GM03348 (cell line): Measurements from ENCODE around the gene CHMP1A.
A peak's percentile ranks its signal among the peaks of the same experiment; 100 is the strongest.
"Not testable (repeated sequence)": the region's sequence is repeated elsewhere in the genome, so short reads cannot be mapped to it uniquely, and the experiment has no call there.

Source experiments
- DNase-seq: peaks from one replicate; pipeline ENCODE4 v3.0.0; 2012; ENCODE audit warnings: low spot score

Gene CHMP1A

DNA sequence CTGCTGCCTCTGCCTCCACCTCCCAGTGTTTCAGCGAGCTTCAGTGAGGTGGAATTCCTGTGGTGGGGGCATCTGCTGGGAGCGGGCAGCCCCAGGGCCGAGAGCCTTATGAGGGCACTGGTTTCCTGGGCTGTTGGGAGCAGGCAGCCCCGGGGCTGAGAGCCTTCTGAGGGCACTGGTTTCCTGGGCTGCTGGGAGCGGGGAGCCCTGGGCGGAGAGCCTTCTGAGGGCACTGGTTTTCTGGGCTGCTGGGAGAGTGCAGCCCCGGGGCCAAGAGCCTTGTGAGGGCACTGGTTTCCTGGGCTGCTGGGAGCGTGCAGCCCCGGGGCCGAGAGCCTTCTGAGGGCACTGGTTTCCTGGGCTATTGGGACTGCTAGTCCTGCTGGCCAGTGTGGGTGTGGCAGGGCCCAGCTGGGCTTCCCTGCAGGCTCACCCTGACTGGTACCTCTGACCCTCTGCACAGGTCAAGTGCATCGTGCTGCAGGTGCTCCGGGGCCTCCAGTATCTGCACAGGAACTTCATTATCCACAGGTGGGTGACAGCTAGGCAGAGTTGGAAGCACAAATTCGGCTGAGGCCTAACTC lies 34.6 kb upstream of the CHMP1A start:
- no peak for DNase-seq

- no peak for DNase-seq
These were observed 33.9 kb upstream of the CHMP1A start for GRCh38 chr16:89691231-89691985.

GRCh38 chr16:89690392-89690901 lies 32.9 kb upstream of the CHMP1A start:
- no peak for DNase-seq

- DNase-seq, result not testable (repeated sequence)
These were observed 32.1 kb upstream of the CHMP1A start for GRCh38 chr16:89689621-89690020.

GRCh38 chr16:89689142-89689541 lies 31.6 kb upstream of the CHMP1A start:
- no peak for DNase-seq

- DNase-seq, result no peak
These were observed 30.9 kb upstream of the CHMP1A start for GRCh38 chr16:89688395-89688794.

GRCh38 chr16:89687092-89687940 lies 29.8 kb upstream of the CHMP1A start:
- no peak for DNase-seq

DNA sequence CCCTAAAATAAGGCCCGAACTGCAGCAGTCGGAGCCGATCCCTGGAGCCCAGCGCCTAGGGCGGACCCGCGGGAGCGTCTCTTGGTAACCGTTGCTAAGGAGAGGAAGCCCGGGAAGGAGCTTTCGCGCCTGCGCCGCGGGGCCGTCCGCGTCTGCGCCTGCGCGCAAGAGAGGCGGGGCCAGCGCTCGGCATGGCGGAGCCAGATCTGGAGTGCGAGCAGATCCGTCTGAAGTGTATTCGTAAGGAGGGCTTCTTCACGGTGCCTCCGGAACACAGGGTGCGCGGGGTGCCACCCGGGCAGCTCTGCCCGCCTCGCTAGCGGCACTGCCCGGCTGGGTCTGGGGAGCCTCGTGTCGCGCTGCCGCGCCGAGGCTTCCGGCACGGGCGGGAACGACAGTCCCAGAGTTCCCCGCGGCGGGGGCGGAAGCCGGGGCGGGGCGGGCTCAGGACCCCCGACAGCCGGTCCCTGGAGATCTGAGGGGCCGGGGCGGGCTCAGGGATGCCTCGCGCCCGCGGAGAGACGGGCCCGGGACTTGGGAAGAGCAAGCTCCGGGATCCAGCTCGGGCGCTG lies 29.1 kb upstream of the CHMP1A start, which contains the start of gene CDK10:
TSS of gene CDK10 (plus strand) at position 170 of the 572 bp plus-strand sequence. CDS start at position 192, 22 bp downstream.
- peak; percentile 100 for DNase-seq

- no peak for DNase-seq
These were observed 28.4 kb upstream of the CHMP1A start for GRCh38 chr16:89685916-89686315.

DNA sequence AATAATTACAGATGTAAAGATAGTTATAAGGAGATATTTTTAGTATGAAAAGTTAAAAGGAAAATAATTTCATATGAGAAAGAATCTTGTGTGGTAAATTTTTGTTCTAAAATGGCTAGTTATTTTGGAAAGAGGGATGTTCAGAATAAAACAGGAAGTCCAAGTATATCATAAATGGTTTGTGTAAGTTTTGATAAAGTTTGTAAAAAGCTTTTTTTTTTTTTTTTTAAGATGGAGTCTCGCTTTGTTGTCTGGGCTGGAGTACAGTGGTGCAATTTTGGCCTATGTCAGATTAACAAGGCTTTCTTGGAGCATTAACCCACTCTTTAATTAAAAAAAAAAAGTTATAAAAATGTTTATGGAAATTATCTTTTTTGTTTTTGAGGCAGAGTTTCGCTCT lies 20.8 kb upstream of the CHMP1A start:
- DNase-seq, result no peak

- DNase-seq, result no peak
These were observed 14.9 kb upstream of the CHMP1A start for GRCh38 chr16:89672177-89672941.

DNA sequence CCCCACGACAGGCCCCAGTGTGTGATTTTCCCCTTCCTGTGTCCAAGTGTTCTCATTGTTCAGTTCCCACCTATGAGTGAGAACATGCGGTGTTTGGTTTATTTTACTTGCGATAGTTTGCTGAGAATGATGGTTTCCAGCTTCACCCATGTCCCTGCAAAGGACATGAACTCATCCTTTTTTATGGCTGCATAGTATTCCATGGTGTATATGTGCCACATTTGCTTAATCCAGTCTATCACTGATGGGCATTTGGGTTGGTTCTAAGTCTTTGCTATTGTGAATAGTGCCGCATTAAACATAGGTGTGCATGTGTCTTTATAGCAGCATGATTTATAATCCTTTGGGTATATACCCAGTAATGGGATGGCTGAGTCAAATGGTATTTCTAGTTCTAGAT lies 14.1 kb upstream of the CHMP1A start:
- not testable (repeated sequence) for DNase-seq

DNA sequence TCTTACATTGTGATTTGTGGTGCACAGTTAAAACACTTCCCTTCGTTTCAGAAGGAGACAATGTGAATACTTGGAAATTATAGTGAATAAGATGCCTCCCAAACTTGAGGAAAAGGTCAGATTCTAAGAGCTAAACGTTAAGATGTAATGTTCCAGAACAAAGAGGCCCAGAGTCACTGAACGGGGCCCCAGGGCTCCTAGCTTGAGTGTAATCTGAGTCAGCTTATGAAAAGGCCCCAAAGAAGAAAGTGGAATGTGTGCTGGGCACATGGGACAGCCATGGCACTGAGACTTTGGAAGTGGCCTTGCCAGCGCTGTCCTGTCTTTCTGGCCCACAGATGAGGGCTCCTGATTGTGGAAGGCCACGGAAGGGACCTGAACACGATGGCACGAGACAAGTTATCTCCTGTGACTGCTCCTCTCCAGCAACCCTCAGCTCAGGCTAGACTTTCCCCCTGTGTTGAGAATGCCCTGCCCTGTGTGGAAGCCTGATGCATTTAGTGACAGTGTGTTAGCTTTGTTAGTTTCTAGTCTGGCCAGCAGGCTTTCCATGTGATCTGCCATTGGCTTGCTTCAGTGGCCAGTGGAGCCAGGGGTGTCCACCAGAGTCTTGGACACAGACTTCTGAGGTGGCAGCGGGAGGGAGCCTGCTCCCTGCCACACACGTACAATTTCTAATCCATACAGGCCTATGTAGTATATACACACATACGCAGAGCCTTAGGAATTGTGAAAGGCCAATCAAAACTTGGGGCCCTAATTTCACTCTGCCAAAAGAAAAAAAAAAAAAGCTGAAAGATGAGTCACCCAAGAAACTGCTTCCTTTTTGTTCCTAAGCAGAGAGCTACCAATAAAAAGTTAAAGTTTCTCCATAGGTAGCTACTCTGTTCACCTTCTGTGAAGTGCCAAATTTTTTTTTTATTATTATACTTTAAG lies 13.3 kb upstream of the CHMP1A start:
- no peak for DNase-seq

GRCh38 chr16:89669755-89670154 lies 12.2 kb upstream of the CHMP1A start:
- no peak for DNase-seq

- no peak for DNase-seq
These were observed 11.3 kb upstream of the CHMP1A start for GRCh38 chr16:89668790-89669158.

GRCh38 chr16:89667633-89668032 lies 10.1 kb upstream of the CHMP1A start:
- DNase-seq, result no peak

- DNase-seq, result not testable (repeated sequence)
These were observed 9.5 kb upstream of the CHMP1A start for GRCh38 chr16:89667000-89667399.

DNA sequence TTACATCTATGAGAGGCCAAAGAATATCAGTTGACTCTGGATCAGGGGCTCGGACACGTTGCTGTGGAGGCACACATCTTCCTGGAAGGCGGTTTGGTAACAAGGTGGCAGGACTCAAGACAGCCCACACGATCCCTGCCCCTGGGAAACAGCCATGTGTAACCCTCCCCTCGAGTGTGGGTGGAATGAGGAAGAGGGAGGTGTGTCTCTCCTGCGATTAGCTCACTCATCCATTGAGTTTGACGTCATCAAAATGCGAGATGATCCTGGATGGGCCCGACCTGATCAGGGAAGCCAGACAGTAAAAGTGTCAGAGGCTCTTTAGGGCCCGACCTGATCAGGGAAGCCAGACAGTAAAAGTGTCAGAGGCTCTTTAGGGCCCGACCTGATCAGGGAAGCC lies 6.7 kb upstream of the CHMP1A start:
- DNase-seq, result not testable (repeated sequence)

DNA sequence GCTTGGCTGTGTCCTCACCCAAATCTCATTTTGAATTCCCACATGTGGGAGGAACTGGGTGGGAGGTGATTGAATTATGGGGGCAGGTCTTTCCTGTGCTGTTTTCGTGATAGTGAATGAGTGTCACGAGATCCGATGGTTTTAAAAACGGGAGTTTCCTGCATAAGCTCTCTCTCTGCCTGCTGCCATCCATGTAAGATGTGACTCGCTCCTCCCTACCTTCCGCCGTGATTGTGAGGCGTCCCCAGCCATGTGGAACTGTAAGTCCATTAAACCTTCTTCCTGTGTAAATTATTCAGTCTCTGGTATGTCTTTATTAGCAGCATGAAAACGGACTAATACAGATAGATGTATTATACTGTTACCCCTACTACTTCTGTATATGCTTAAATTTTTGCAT lies 3.7 kb upstream of the CHMP1A start:
- DNase-seq, result no peak

- no peak for DNase-seq
These were observed 2.6 kb upstream of the CHMP1A start for GRCh38 chr16:89660146-89660545.
